IPS-18a (cell line): ENCODE data around the gene CYTH3.

Experiments
- H3K27ac ChIP-seq: one replicate; pipeline ENCODE4 v1.5.1; 2013; ENCODE audit warnings: low read length
- H3K27me3 ChIP-seq: one replicate; pipeline ENCODE4 v1.6.1; 2013; ENCODE audit warnings: mild to moderate bottlenecking, low read length; ENCODE audit not compliant: control insufficient read depth, insufficient read depth
- H3K36me3 ChIP-seq: one replicate; pipeline ENCODE4 v1.6.1; 2013; ENCODE audit warnings: low read depth, low read length; ENCODE audit not compliant: control insufficient read depth
- H3K4me1 ChIP-seq: one replicate; pipeline ENCODE4 v1.6.1; 2013; ENCODE audit warnings: low read depth, low read length; ENCODE audit not compliant: control insufficient read depth
- H3K4me3 ChIP-seq: one replicate; pipeline ENCODE4 v1.5.1; 2013; ENCODE audit warnings: low read length
- H3K9ac ChIP-seq: one replicate; pipeline ENCODE4 v1.6.1; 2013; ENCODE audit warnings: mild to moderate bottlenecking, low read length, moderate library complexity
- H3K9me3 ChIP-seq: one replicate; pipeline ENCODE4 v1.6.1; 2013; ENCODE audit warnings: low read depth, low read length; ENCODE audit not compliant: control insufficient read depth

Gene CYTH3

DNA sequence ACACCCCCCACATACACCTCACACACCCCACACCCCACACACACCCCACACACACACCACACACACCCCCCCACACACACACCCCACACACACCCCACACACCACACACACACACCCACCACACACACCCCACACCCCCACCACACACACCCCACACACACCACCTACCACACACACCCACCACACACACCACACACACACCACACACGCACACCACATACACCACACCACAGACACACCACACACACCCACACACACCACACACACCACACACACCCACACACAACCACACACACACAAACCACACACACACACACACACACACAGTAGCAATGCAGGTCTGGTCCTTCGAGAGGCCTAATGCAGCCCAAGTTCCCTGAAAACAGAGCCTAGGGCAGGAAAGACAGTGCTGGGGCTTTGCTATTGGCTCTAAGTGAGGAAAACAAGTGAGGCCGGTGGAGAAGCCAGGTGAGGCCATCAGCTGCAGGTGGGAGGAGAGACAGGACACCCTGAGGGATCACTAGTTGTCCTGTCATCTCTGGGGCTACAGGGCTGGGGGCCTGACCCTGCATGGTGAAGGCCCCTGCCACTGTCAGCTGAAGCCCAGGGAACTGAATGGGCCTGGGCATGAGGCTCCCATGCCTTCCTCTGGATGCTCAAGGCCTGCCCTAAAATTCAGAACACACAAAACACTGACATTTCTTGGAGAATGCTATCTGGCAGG is 92.6 kb downstream of the CYTH3 start:
- Histone ChIP-seq H3K9ac (no peak overlapping the region), H3K4me3 (no peak overlapping the region), H3K36me3 (no peaks in the 10 kb centered on the region), H3K4me1 (no peaks in the 10 kb centered on the region), H3K9me3 (no peaks in the 10 kb centered on the region), H3K27me3 (no peaks in the 10 kb centered on the region), H3K27ac (no peak overlapping the region)

DNA sequence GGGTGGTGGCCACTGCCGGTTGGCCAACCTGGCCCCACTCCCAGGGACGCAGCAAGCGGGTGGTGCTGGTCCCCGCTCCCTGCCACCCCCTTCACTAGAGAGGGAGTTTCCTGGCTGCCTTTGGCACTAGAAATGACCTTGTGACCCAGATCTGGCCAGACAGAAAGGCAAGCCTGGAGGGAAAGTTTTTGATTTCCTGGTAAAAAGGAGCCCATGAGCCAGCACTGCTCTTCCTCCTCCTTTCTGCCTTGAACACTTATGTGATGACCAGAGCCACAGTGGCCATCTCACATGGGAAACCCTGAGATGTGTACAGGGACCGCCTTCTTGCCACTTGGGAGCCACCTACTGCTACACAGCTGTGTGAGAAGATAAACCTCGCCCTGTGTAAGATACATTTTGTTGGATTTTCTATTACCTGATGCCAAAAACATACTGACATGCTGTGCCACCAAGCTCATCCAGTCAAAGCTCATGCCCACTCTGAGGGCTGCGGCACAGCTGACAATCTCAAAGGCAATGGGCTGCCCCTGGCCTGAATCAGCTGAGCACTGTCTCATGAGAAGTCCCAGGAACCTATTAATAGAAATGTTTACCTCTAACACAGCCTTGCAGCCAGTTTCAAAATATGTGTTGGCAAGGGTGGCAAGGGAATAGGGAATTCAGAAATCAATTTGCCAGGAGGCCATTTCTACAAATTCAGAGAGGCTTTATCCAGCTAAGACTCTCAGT is 94.0 kb downstream of the CYTH3 start:
- Histone ChIP-seq H3K9ac (no peak overlapping the region), H3K27me3 (no peaks in the 10 kb centered on the region), H3K4me1 (no peaks in the 10 kb centered on the region), H3K4me3 (no peak overlapping the region), H3K9me3 (no peaks in the 10 kb centered on the region), H3K36me3 (no peaks in the 10 kb centered on the region), H3K27ac (no peak overlapping the region)

DNA sequence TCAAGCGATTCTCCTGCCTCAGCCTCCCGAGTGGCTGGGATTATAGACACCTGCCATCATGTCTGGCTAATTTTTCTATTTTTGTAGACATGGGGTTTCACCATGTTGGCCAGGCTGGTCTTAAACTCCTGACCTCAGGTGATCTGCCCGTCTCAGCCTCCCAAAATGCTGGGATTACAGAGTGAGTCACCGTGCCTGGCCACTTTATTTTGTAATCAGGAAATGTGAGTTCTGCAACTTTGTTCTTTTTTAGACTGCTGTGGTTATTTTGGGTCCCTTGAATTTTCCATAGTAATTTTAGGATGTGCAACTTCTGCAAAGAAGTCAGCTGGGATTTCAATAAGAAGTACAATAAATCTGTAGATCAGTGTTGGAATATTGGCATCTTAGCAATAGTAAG is 96.8 kb downstream of the CYTH3 start:
- H3K27me3 ChIP-seq = no peaks in the 10 kb centered on the region
- H3K36me3 ChIP-seq = no peaks in the 10 kb centered on the region
- no peaks in the 10 kb centered on the region for H3K9me3 ChIP-seq
- H3K4me3 ChIP-seq = no peak overlapping the region
- no peak overlapping the region for H3K9ac ChIP-seq
- peaks cover 17% of the 10 kb centered on the region for H3K4me1 ChIP-seq
- no peak overlapping the region for H3K27ac ChIP-seq

DNA sequence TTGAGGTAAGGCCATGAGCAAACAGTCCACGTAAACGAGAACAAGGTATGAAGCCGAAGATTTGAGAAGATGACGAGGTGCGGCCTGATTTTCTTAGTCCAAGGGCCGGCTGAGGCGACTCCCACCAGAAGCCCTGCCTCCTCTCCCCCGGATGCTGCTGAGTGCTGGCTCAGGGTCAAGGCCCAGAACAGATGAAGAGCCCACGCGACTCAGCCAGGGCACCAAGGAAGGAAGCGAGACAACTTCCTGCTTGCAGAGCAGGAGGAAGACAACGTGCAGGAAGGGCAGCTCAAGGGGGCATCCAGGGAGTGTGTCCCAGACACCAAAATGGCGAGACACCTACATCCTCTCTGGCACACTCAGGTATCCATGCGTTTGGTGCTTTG is 99.5 kb downstream of the CYTH3 start:
- peaks cover 17% of the 10 kb centered on the region for H3K4me1 ChIP-seq
- H3K36me3 ChIP-seq = no peaks in the 10 kb centered on the region
- H3K4me3 ChIP-seq = no peak overlapping the region
- H3K27ac ChIP-seq = no peak overlapping the region
- H3K9ac ChIP-seq = no peak overlapping the region
- H3K9me3 ChIP-seq = no peaks in the 10 kb centered on the region
- H3K27me3 ChIP-seq = no peaks in the 10 kb centered on the region

DNA sequence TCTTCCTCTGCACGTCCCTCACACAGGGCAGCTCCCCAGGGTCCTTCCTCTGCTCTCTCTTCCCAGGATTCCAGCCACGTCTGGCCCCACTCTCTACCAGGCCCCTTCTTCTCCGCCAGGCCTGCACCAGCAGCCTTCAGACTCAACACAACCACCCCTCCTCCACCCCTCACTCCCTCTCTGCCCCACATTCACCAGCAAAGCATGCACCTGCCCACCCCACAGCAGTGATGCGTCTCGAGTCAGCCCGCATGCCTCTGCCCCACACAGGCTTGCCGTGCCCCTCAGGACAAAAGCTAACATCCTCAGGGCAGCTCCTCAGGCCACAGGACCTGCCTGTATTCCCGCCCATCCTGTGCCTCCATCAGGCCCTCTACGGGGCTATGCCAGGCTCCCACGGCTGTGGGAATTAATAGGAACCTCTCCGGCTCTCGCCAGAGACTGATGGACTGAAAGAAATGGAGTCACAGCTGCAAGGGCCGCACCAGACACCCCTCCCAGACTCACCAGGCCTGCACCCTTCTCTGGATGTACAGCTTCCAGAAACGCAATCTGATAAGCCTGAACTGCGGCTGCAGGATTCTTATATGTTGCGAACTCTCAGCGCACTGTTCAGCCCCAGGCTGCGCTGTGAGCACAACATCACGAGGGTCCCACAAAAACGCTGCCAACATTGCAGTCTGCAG is 100.1 kb downstream of the CYTH3 start:
- Histone ChIP-seq H3K4me3 (no peak overlapping the region), H3K9me3 (no peaks in the 10 kb centered on the region), H3K36me3 (no peaks in the 10 kb centered on the region), H3K27ac (no peak overlapping the region), H3K9ac (no peak overlapping the region), H3K27me3 (no peaks in the 10 kb centered on the region), H3K4me1 (peaks cover 17% of the 10 kb centered on the region)

- Histone ChIP-seq H3K4me3 (no peak overlapping the region), H3K4me1 (peaks cover 17% of the 10 kb centered on the region), H3K27me3 (no peaks in the 10 kb centered on the region)
Measured at GRCh38 chr7:6171532-6172223, 100.7 kb downstream of the CYTH3 start.

GRCh38 chr7:6170571-6171531 is 101.6 kb downstream of the CYTH3 start:
- H3K4me3 ChIP-seq = no peak overlapping the region
- H3K9me3 ChIP-seq = no peaks in the 10 kb centered on the region
- H3K36me3 ChIP-seq = no peaks in the 10 kb centered on the region
- no peaks in the 10 kb centered on the region for H3K27me3 ChIP-seq
- H3K4me1 ChIP-seq = peaks cover 17% of the 10 kb centered on the region
- H3K9ac ChIP-seq = no peak overlapping the region
- H3K27ac ChIP-seq = no peak overlapping the region

More at GRCh38 chr7:6171532-6172223, 100.7 kb downstream of the CYTH3 start:
- Histone ChIP-seq H3K9me3 (no peaks in the 10 kb centered on the region), H3K9ac (no peak overlapping the region), H3K27ac (no peak overlapping the region), H3K36me3 (no peaks in the 10 kb centered on the region)

DNA sequence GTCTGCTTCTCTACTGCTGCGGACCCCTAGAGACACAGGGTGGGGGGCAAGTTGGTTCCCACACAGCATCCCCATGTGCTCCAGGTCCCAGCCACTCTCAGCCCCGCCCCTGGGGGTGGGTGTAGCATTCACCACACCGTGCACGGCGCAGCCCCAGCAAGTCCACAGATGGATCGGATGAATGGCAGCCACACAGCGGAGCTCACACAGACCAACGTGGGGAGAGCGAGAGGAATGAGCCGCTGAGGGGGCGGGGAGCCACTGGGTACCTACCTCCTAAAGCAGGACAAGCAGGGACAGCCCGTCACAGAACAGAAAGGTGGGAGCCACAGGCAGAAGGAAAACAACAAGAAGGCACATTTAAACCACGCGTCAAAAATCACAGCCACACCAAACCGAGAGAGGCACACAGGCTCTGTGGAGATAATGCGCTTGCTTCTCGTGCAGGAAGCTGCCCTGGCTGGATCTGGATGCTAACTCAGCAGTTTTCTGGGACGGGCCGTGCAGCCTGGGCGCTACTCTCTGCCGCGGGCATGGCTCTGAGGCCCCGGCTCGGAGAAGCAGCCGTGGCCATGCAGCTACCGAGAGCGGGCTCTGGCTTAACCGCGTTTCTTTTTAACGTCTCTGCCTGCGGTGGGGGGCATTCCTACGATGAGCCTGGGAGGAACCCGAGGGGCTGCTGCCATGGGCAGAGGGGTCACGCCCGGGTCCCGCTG is 102.5 kb downstream of the CYTH3 start:
- Histone ChIP-seq H3K27me3 (no peaks in the 10 kb centered on the region), H3K9ac (no peak overlapping the region), H3K4me1 (peaks cover 17% of the 10 kb centered on the region), H3K9me3 (no peaks in the 10 kb centered on the region), H3K27ac (no peak overlapping the region), H3K4me3 (no peak overlapping the region), H3K36me3 (no peaks in the 10 kb centered on the region)

DNA sequence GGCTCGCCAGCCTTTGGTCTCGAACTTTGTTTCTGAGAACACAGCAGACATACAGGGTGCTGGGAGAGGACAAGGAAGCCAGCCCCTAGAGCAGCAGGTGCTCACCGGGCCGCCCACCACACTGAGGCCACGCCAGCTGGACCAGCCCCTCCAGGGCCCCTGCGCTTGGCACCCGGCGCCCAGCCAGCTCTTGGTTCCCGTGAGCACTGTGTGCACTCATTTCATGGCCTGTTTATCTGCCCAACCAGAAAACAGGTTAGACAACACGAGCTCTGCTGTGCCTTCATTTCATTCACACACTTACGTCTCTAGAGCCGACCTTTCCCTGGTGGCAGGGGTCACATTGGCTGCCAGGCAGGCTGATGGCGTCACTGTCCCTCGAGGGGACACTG is 104.0 kb downstream of the CYTH3 start:
- H3K9me3 ChIP-seq = no peaks in the 10 kb centered on the region
- H3K27ac ChIP-seq = no peak overlapping the region
- H3K27me3 ChIP-seq = no peaks in the 10 kb centered on the region
- H3K4me1 ChIP-seq = peaks cover 17% of the 10 kb centered on the region
- H3K36me3 ChIP-seq = no peaks in the 10 kb centered on the region
- H3K9ac ChIP-seq = no peak overlapping the region
- H3K4me3 ChIP-seq = no peak overlapping the region
